Measurements from ENCODE around the gene ZBED5. TPM values are rescaled to one million over a fixed set of nuclear protein-coding genes. Genes with fewer than 3 reads are reported as not detected.
A peak's percentile ranks its signal among the peaks of the same experiment; 100 is the strongest.
"Not testable (repeated sequence)": the region's sequence is repeated elsewhere in the genome, so short reads cannot be mapped to it uniquely, and the experiment has no call there.

ZBED5 gene
- total RNA-seq, 3 donors from 2014 or later: 29.0 to 55.9 (median 33.8) TPM

- Histone ChIP-seq H3K36me3 (no peaks in the 10 kb centered on the region), H3K4me3 (no peak overlapping the region), H3K9me3 (no peaks in the 10 kb centered on the region), H3K27me3 (no peaks in the 10 kb centered on the region), H3K27ac (peak overlapping the region in 1 of 2 donors; percentile 20), H3K4me1 (no peaks in the 10 kb centered on the region)
- TF ChIP-seq POLR2A (IDR thresholded peaks at IDR 0.05): no peak
- TF ChIP-seq CTCF (IDR thresholded peaks at IDR 0.05): no peak
- TF ChIP-seq POLR2AphosphoS5 (IDR thresholded peaks at IDR 0.05): no peak
- DNase-seq (ENCODE audit: low spot score in 2 of 2): no peak
- intact Hi-C loops (cut with DNase I; ENCODE audit: low total_unique reads): no loop called here
These were observed 34.7 kb downstream of the ZBED5 start for GRCh38 chr11:10823152-10823579.

GRCh38 chr11:10822491-10822890, 35.4 kb downstream of the ZBED5 start:
- DNase-seq (ENCODE audit: low spot score in 2 of 2); H3K27ac ChIP-seq; H3K27me3 ChIP-seq; H3K36me3 ChIP-seq; H3K4me1 ChIP-seq; intact Hi-C loops (cut with DNase I; ENCODE audit: low total_unique reads); H3K4me3 ChIP-seq; H3K9me3 ChIP-seq: not testable (repeated sequence)

- DNase-seq (ENCODE audit: low spot score in 2 of 2): no peak
- Histone ChIP-seq H3K27me3 (no peaks in the 10 kb centered on the region), H3K36me3 (no peaks in the 10 kb centered on the region), H3K9me3 (no peaks in the 10 kb centered on the region), H3K27ac (no peak overlapping the region), H3K4me1 (no peaks in the 10 kb centered on the region), H3K4me3 (no peak overlapping the region)
- TF ChIP-seq POLR2A (IDR thresholded peaks at IDR 0.05) (no peak), POLR2AphosphoS5 (IDR thresholded peaks at IDR 0.05) (no peak), CTCF (IDR thresholded peaks at IDR 0.05) (no peak)
- intact Hi-C loops (cut with DNase I; ENCODE audit: low total_unique reads): no loop called here
These were observed 39.3 kb downstream of the ZBED5 start for GRCh38 chr11:10818594-10818993.

- Histone ChIP-seq H3K36me3 (no peaks in the 10 kb centered on the region), H3K4me3 (no peak overlapping the region), H3K4me1 (no peaks in the 10 kb centered on the region), H3K9me3 (no peaks in the 10 kb centered on the region), H3K27me3 (no peaks in the 10 kb centered on the region), H3K27ac (no peak overlapping the region)
- no peak for TF ChIP-seq POLR2A (IDR thresholded peaks at IDR 0.05)
- TF ChIP-seq CTCF (IDR thresholded peaks at IDR 0.05): no peak
- TF ChIP-seq POLR2AphosphoS5 (IDR thresholded peaks at IDR 0.05): no peak
- DNase-seq (ENCODE audit: low spot score in 2 of 2): no peak
- intact Hi-C loops (cut with DNase I; ENCODE audit: low total_unique reads): no loop called here
These were observed 43.9 kb downstream of the ZBED5 start for GRCh38 chr11:10813945-10814344.

GRCh38 chr11:10809373-10810160, 48.3 kb downstream of the ZBED5 start:
- no peak for DNase-seq (ENCODE audit: low spot score in 2 of 2)
- intact Hi-C loops (cut with DNase I; ENCODE audit: low total_unique reads): no loop called here
- Histone ChIP-seq H3K36me3 (peaks cover 5% of the 10 kb centered on the region), H3K4me1 (peaks cover 7 to 13% of the 10 kb centered on the region in 2 donors), H3K4me3 (peak overlapping the region; percentile 83 to 94 (median 85)), H3K9me3 (no peaks in the 10 kb centered on the region), H3K27me3 (no peaks in the 10 kb centered on the region), H3K27ac (peak overlapping the region; percentile 99)
- TF ChIP-seq CTCF (IDR thresholded peaks at IDR 0.05): no peak
- no peak for TF ChIP-seq POLR2AphosphoS5 (IDR thresholded peaks at IDR 0.05)
- no peak for TF ChIP-seq POLR2A (IDR thresholded peaks at IDR 0.05)

All from breast epithelium (tissue), 4 donors.